GM12878 (cell line): Measurements from ENCODE around the gene TRMT44. TPM values are rescaled to one million over a fixed set of nuclear protein-coding genes. Genes with fewer than 3 reads are reported as not detected.

Source experiments
- ATAC-seq: fragments of 200-7000 bp; cut with Tn5 transposase; 3 replicates; pipeline ENCODE4 v1.9.1; 2020; ENCODE audit warnings: mild to moderate bottlenecking, moderate library complexity
- BruUV-seq: library from RNA; stranded (reverse); fragments of 400-500 nt; replicated peaks from 2 replicates; lab custom pipeline; 2021; lab: Mats Ljungman, UMichigan
- CTCF ChIA-PET: fragments of 300-600 bp; sonication (Branson Sonifier 250); formaldehyde crosslinking; extraction: SDS; loops from one replicate; lab custom pipeline; 2021; ENCODE audit warnings: inconsistent platforms; lab: Yijun Ruan, JAX
- POLR2A ChIA-PET: fragments of 350-600 bp; formaldehyde crosslinking; extraction: SDS; loops from one replicate; lab custom pipeline; 2021; ENCODE audit warnings: inconsistent platforms; lab: Charles Lee
- RAD21 ChIA-PET: fragments of 300-600 bp; sonication (Branson Sonifier 250); formaldehyde crosslinking; loops from one replicate; lab custom pipeline; 2023; ENCODE audit warnings: antibody characterized with exemption; ENCODE audit not compliant: unreplicated experiment; lab: Charles Lee
- SMC1A ChIA-PET: fragments of 300-600 bp; sonication (Branson Sonifier 250); formaldehyde crosslinking; loops from one replicate; lab custom pipeline; 2023; ENCODE audit not compliant: unreplicated experiment, uncharacterized antibody; lab: Charles Lee
- DNase-seq: peaks from one replicate; pipeline ENCODE4 v3.0.0-alpha.2; 2011; ENCODE audit warnings: low read depth, low spot score
- FAIRE-seq: peaks from 3 replicates; lab custom pipeline; 2011; peaks lifted over from hg19 to GRCh38; lab: Jason Lieb, UNC
- H2AFZ ChIP-seq: 2 replicates; pipeline ENCODE4 v1.6.0; 2011; ENCODE audit warnings: low read depth, low read length, control low read depth; ENCODE audit not compliant: control insufficient read depth
- H3K27ac ChIP-seq: 2 replicates; pipeline ENCODE4 v1.5.1; 2011; ENCODE audit warnings: control low read depth; ENCODE audit not compliant: control insufficient read depth, insufficient read depth
- H3K27me3 ChIP-seq, 2 experiments: replicated peaks in 1 of 2; 2 replicates each; pipeline versions ENCODE4 v1.6.0 to v1.6.1; 2011; ENCODE audit warnings: low read length in 1 of 2; ENCODE audit not compliant: control insufficient read depth in 2 of 2, insufficient read depth in 2 of 2
- H3K36me3 ChIP-seq, 2 experiments: 2 replicates each; pipeline ENCODE4 v1.5.1; 2011; ENCODE audit warnings: low read length in 1 of 2; ENCODE audit not compliant: control insufficient read depth in 2 of 2, insufficient read depth in 2 of 2
- H3K4me1 ChIP-seq: 2 replicates; pipeline ENCODE4 v1.6.1; 2011; ENCODE audit warnings: mild to moderate bottlenecking, low read length, moderate library complexity, mixed read lengths; ENCODE audit not compliant: control insufficient read depth, insufficient read depth
- H3K4me2 ChIP-seq: 2 replicates; pipeline ENCODE4 v1.6.0; 2011; ENCODE audit warnings: control low read depth; ENCODE audit not compliant: control insufficient read depth, insufficient read depth
- H3K4me3 ChIP-seq: fragments of 200-600 bp; sonication (generic); 2 replicates; pipeline ENCODE4 v1.5.1; 2016
- H3K79me2 ChIP-seq: 2 replicates; pipeline ENCODE4 v1.6.0; 2011; ENCODE audit warnings: low read length; ENCODE audit not compliant: control insufficient read depth, insufficient read depth
- H3K9ac ChIP-seq: 2 replicates; pipeline ENCODE4 v1.8.0; 2011; ENCODE audit warnings: low read length, control low read depth, mixed read lengths; ENCODE audit not compliant: control insufficient read depth, insufficient read depth
- H3K9me3 ChIP-seq: replicated peaks from 3 replicates; pipeline ENCODE4 v1.5.1; 2011; ENCODE audit warnings: mild to moderate bottlenecking, low read length; ENCODE audit not compliant: control insufficient read depth, insufficient read depth
- H4K20me1 ChIP-seq: 2 replicates; pipeline ENCODE4 v1.6.0; 2011; ENCODE audit not compliant: control insufficient read depth, insufficient read depth
- IKZF2 ChIP-seq, 2 experiments: fragments of 450-650 bp; IDR thresholded peaks; 2 replicates each; pipeline ENCODE4 v1.6.1; 2017; ENCODE audit warnings: mild to moderate bottlenecking in 2 of 2, moderate library complexity in 2 of 2
- MEF2B ChIP-seq: fragments of 450-650 bp; IDR thresholded peaks from 2 replicates; pipeline ENCODE4 v1.6.1; 2018; ENCODE audit warnings: mild to moderate bottlenecking, moderate library complexity; ENCODE audit not compliant: partially characterized antibody, poor library complexity, severe bottlenecking
- MYC ChIP-seq: IDR thresholded peaks from 2 replicates; pipeline ENCODE4 v1.6.1; 2011; ENCODE audit warnings: mild to moderate bottlenecking, low read length, moderate library complexity, inconsistent platforms; ENCODE audit not compliant: insufficient read depth, insufficient replicate concordance, insufficient read length, severe bottlenecking
- NFYB ChIP-seq: IDR thresholded peaks from 2 replicates; pipeline ENCODE4 v1.6.1; 2011; ENCODE audit warnings: low read depth, mild to moderate bottlenecking, low read length, improper control_type of control experiment, moderate library complexity; ENCODE audit not compliant: insufficient read depth
- POLR2A ChIP-seq: IDR thresholded peaks from 2 replicates; pipeline ENCODE4 v1.6.1; 2011; ENCODE audit warnings: low read depth, mild to moderate bottlenecking, low read length
- RCOR1 ChIP-seq: conservative IDR thresholded peaks from 2 replicates; pipeline ENCODE4 v1.6.1; 2012; ENCODE audit warnings: low read depth, low read length, improper control_type of control experiment
- SKIL ChIP-seq: fragments of 450-650 bp; IDR thresholded peaks from 2 replicates; pipeline ENCODE4 v1.6.1; 2017; ENCODE audit warnings: mild to moderate bottlenecking, low read depth, inconsistent platforms; ENCODE audit not compliant: poor library complexity, severe bottlenecking
- SRF ChIP-seq, 2 experiments: IDR thresholded peaks; 2 replicates each; pipeline ENCODE4 v1.6.1; 2011; ENCODE audit warnings: low read depth in 2 of 2, low read length in 2 of 2, mild to moderate bottlenecking in 1 of 2, moderate library complexity in 1 of 2
- ZNF24 ChIP-seq: fragments of 450-650 bp; IDR thresholded peaks from 2 replicates; pipeline ENCODE4 v1.6.1; 2017; ENCODE audit warnings: antibody characterized with exemption, mild to moderate bottlenecking
- WGBS: methylation state at CpG from one replicate; pipeline ENCODE4 v1.1.6; 2016; ENCODE audit warnings: low lambda C conversion rate; ENCODE audit not compliant: insufficient replicate concordance, insufficient coverage; ENCODE audit errors: missing lambda C conversion rate; 5-methylcytosine and 5-hydroxymethylcytosine counted together
- in situ Hi-C: fragments of 300-500 bp; cut with MboI; formaldehyde crosslinking; loops from 9 replicates; pipeline ENCODE4 v1.14.3; 2018; ENCODE audit warnings: mixed read lengths
- intact Hi-C: fragments of 100-400 bp; cut with micrococcal nuclease; formaldehyde crosslinking; loops from one replicate; pipeline ENCODE4 v1.14.2; 2022; ENCODE audit not compliant: unreplicated experiment
- polyA plus RNA-seq, 11 experiments: library from polyadenylated mRNA; depleted of rRNA in 4 of 11; unstranded in 6 of 11; stranded (reverse) in 5 of 11; fragments of >200 nt; fragmentation: Nextera tagmentation in 4 of 11; fragmentation: Illumina TruSeq in 1 of 11; extraction: Ambion mirVana in 4 of 11; extraction: Trizol in 1 of 11; gene quantifications; 1 replicate in 1 of 11; 2 replicates in 10 of 11; pipeline versions ENCODE4 v1.2.1 to v1.2.3, GENCODE V29; 2011 to 2016; ENCODE audit warnings: inconsistent platforms in 2 of 11, missing spikeins in 2 of 11, low read depth in 1 of 11
- total RNA-seq, 4 experiments: library from RNA; depleted of rRNA in 3 of 4; stranded (reverse); fragments of >200 nt in 3 of 4; fragmentation: Illumina TruSeq in 1 of 4; extraction: Trizol in 1 of 4; gene quantifications; 2 replicates each; pipeline versions ENCODE4 v1.2.1 to v1.2.3, GENCODE V29; 2013 to 2021
- TF ChIP-seq, protein P1 (sequence below): fragments of 150-350 bp; IDR thresholded peaks from 2 replicates; pipeline ENCODE4 v1.6.1; 2016; ENCODE audit warnings: low read depth, low read length
- TF ChIP-seq, protein P2 (sequence below): IDR thresholded peaks from 2 replicates; pipeline ENCODE4 v1.6.1; 2012; ENCODE audit warnings: low read depth, low read length, improper control_type of control experiment

Gene TRMT44
- total and polyA plus RNA-seq, 10 of the 15 experiments (the other 5 are each of a cell fraction or from before 2014, with no cell fraction given), result 1.3 to 18.5 (median 10.1) TPM

GRCh38 chr4:8398347-8398746 lies 42.2 kb upstream of the TRMT44 start (continued):
- TF ChIP-seq SKIL (no peak), NFYB (no peak)
- TF ChIP-seq, all 136 proteins: peak for 0

- Histone ChIP-seq H3K36me3 (peaks cover 0 to 3% of the 10 kb centered on the region in 2 experiments; a peak in 1 of 4 replicates), H3K4me3 (no peak overlapping the region), H3K9me3 (no peaks in the 10 kb centered on the region), H3K4me2 (no peak overlapping the region), H3K9ac (no peak overlapping the region), H4K20me1 (no peaks in the 10 kb centered on the region), H2AFZ (no peak overlapping the region), H3K27me3 (no peaks in the 10 kb centered on the region), H3K79me2 (no peaks in the 10 kb centered on the region), H3K4me1 (no peaks in the 10 kb centered on the region), H3K27ac (no peak overlapping the region)
- intact Hi-C loops, result no loop called here
- POLR2A ChIA-PET, result no interaction called here
- in situ Hi-C loops, result no loop called here
- SMC1A ChIA-PET, result no interaction called here
- CTCF ChIA-PET, result interaction anchor here (3.8 kb wide), 1 partner anchor 223 kb away, joined by 22 read pairs; no protein-coding TSS in a partner anchor
- ATAC-seq (no peak), DNase-seq (no peak), FAIRE-seq (no peak)
- RAD21 ChIA-PET, result no interaction called here
- WGBS, result 97% methylated on average over 15 of the region's 15 CpGs
- BruUV-seq, result no TSS peak
- no peak for TF ChIP-seq RCOR1
- TF ChIP-seq IKZF2 (IDR thresholded peaks at IDR 0.05), result no peak
- TF ChIP-seq, protein P1, sequence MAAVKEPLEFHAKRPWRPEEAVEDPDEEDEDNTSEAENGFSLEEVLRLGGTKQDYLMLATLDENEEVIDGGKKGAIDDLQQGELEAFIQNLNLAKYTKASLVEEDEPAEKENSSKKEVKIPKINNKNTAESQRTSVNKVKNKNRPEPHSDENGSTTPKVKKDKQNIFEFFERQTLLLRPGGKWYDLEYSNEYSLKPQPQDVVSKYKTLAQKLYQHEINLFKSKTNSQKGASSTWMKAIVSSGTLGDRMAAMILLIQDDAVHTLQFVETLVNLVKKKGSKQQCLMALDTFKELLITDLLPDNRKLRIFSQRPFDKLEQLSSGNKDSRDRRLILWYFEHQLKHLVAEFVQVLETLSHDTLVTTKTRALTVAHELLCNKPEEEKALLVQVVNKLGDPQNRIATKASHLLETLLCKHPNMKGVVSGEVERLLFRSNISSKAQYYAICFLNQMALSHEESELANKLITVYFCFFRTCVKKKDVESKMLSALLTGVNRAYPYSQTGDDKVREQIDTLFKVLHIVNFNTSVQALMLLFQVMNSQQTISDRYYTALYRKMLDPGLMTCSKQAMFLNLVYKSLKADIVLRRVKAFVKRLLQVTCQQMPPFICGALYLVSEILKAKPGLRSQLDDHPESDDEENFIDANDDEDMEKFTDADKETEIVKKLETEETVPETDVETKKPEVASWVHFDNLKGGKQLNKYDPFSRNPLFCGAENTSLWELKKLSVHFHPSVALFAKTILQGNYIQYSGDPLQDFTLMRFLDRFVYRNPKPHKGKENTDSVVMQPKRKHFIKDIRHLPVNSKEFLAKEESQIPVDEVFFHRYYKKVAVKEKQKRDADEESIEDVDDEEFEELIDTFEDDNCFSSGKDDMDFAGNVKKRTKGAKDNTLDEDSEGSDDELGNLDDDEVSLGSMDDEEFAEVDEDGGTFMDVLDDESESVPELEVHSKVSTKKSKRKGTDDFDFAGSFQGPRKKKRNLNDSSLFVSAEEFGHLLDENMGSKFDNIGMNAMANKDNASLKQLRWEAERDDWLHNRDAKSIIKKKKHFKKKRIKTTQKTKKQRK, result no peak
- TF ChIP-seq POLR2A, result no peak
- TF ChIP-seq SRF (IDR thresholded peaks at IDR 0.05; ENCODE audit: low read depth in 2 of 2, low read length in 2 of 2), result no peak
- no peak for TF ChIP-seq MEF2B
- TF ChIP-seq, protein P2, sequence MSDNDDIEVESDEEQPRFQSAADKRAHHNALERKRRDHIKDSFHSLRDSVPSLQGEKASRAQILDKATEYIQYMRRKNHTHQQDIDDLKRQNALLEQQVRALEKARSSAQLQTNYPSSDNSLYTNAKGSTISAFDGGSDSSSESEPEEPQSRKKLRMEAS, result no peak
- no peak for TF ChIP-seq MYC
- no peak for TF ChIP-seq SKIL
- no peak for TF ChIP-seq ZNF24
Observed at GRCh38 chr4:8399298-8399697, 41.3 kb upstream of the TRMT44 start.
